Caco-2 (cell line): ENCODE measurements around the gene NDUFA13. TPM values are rescaled to one million over a fixed set of nuclear protein-coding genes. Genes with fewer than 3 reads are reported as not detected.

Experiments
- BruUV-seq: library from RNA; stranded (reverse); fragments of 400-500 nt; replicated peaks from 2 replicates; lab custom pipeline; 2021; lab: Mats Ljungman, UMichigan
- CTCF ChIA-PET: fragments of 300-600 bp; sonication (Branson Sonifier 250); formaldehyde crosslinking; loops from one replicate; lab custom pipeline; 2022; ENCODE audit warnings: antibody characterized with exemption; lab: Charles Lee
- POLR2A ChIA-PET: fragments of 300-600 bp; sonication (Branson Sonifier 250); formaldehyde crosslinking; loops from one replicate; lab custom pipeline; 2022; ENCODE audit warnings: antibody characterized with exemption; lab: Charles Lee
- DNase-seq, 2 experiments: peaks; one replicate each; pipeline versions ENCODE4 v3.0.0 to v3.0.0-alpha.2; 2020 to 2022
- H3K27me3 ChIP-seq: replicated peaks from 2 replicates; pipeline ENCODE4 v1.6.0; 2011; ENCODE audit warnings: low read length; ENCODE audit not compliant: control insufficient read depth, insufficient read depth
- H3K36me3 ChIP-seq: 2 replicates; pipeline ENCODE4 v1.5.1; 2011; ENCODE audit warnings: low read length; ENCODE audit not compliant: control insufficient read depth, insufficient read depth
- H3K4me1 ChIP-seq: fragments of 250-450 bp; sonication (Bioruptor Pico); 2 replicates; pipeline ENCODE4 v1.5.1; 2020; ENCODE audit warnings: mild to moderate bottlenecking
- H3K4me3 ChIP-seq: 2 replicates; pipeline ENCODE4 v1.5.1; 2011; ENCODE audit warnings: low read depth, mild to moderate bottlenecking, control low read depth, low read length
- H3K9me3 ChIP-seq: fragments of 250-450 bp; sonication (Bioruptor Pico); 2 replicates; pipeline ENCODE4 v1.5.1; 2020; ENCODE audit warnings: mild to moderate bottlenecking, moderate library complexity
- H3K27ac Mint-ChIP-seq: one replicate; pipeline ENCODE4 v1.8.0; 2022; ENCODE audit warnings: mixed read lengths; ENCODE audit not compliant: unreplicated experiment
- H3K27me3 Mint-ChIP-seq: one replicate; pipeline ENCODE4 v1.8.0; 2022; ENCODE audit warnings: mixed read lengths; ENCODE audit not compliant: insufficient read depth, unreplicated experiment
- H3K36me3 Mint-ChIP-seq: one replicate; pipeline ENCODE4 v1.8.0; 2022; ENCODE audit warnings: mild to moderate bottlenecking, mixed read lengths; ENCODE audit not compliant: insufficient read depth, unreplicated experiment
- H3K4me1 Mint-ChIP-seq: one replicate; pipeline ENCODE4 v1.8.0; 2022; ENCODE audit warnings: low read depth, mixed read lengths; ENCODE audit not compliant: unreplicated experiment
- H3K4me3 Mint-ChIP-seq: one replicate; pipeline ENCODE4 v1.8.0; 2022; ENCODE audit warnings: mild to moderate bottlenecking, moderate library complexity, mixed read lengths; ENCODE audit not compliant: unreplicated experiment
- H3K9me3 Mint-ChIP-seq: one replicate; pipeline ENCODE4 v1.8.0; 2022; ENCODE audit warnings: mixed read lengths; ENCODE audit not compliant: unreplicated experiment
- intact Hi-C: fragments of 100-400 bp; cut with micrococcal nuclease; formaldehyde crosslinking; loops from one replicate; pipeline ENCODE4 v1.10.0; 2022; ENCODE audit not compliant: unreplicated experiment
- total RNA-seq: library from RNA; stranded (reverse); gene quantifications from 2 replicates; pipeline ENCODE4 v1.2.3, GENCODE V29; 2022
- TF ChIP-seq, protein P1 (sequence below), 2 experiments: fragments of 200-600 bp in 1 of 2; IDR thresholded peaks; 1 replicate in 1 of 2; 2 replicates in 1 of 2; pipeline versions ENCODE4 v1.5.1 to v1.8.0; 2011 to 2022; ENCODE audit warnings: antibody characterized with exemption in 1 of 2, control low read depth in 1 of 2, inconsistent platforms in 1 of 2, low read depth in 1 of 2, low read length in 1 of 2, mild to moderate bottlenecking in 1 of 2, moderate library complexity in 1 of 2; ENCODE audit not compliant: insufficient read depth in 1 of 2, severe bottlenecking in 1 of 2, unreplicated experiment in 1 of 2

The NDUFA13 gene
- total RNA-seq, 1 experiment from 2014 or later: 355 TPM

- Histone ChIP-seq H3K9me3 (no peaks in the 10 kb centered on the region), H3K27me3 (no peaks in the 10 kb centered on the region), H3K4me3 (no peak overlapping the region), H3K36me3 (no peaks in the 10 kb centered on the region), H3K4me1 (no peaks in the 10 kb centered on the region)
- POLR2A ChIA-PET: no interaction called here
- no peak for DNase-seq
- H3K27me3 Mint-ChIP-seq: no peaks in the 10 kb centered on the region
- no peak overlapping the region for H3K27ac Mint-ChIP-seq
- no peaks in the 10 kb centered on the region for H3K9me3 Mint-ChIP-seq
- H3K4me1 Mint-ChIP-seq: no peaks in the 10 kb centered on the region
- no TSS peak for BruUV-seq
- TF ChIP-seq, protein P1, sequence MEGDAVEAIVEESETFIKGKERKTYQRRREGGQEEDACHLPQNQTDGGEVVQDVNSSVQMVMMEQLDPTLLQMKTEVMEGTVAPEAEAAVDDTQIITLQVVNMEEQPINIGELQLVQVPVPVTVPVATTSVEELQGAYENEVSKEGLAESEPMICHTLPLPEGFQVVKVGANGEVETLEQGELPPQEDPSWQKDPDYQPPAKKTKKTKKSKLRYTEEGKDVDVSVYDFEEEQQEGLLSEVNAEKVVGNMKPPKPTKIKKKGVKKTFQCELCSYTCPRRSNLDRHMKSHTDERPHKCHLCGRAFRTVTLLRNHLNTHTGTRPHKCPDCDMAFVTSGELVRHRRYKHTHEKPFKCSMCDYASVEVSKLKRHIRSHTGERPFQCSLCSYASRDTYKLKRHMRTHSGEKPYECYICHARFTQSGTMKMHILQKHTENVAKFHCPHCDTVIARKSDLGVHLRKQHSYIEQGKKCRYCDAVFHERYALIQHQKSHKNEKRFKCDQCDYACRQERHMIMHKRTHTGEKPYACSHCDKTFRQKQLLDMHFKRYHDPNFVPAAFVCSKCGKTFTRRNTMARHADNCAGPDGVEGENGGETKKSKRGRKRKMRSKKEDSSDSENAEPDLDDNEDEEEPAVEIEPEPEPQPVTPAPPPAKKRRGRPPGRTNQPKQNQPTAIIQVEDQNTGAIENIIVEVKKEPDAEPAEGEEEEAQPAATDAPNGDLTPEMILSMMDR (IDR thresholded peaks at IDR 0.05; ENCODE audit: insufficient read depth in 1 of 2, low read depth in 1 of 2, low read length in 1 of 2, severe bottlenecking in 1 of 2, unreplicated experiment in 1 of 2): no peak
- CTCF ChIA-PET: no interaction called here
- no peak overlapping the region for H3K4me3 Mint-ChIP-seq
- H3K36me3 Mint-ChIP-seq: peaks cover 42% of the 10 kb centered on the region
- intact Hi-C loops: no loop called here
These were observed 9.8 kb downstream of the NDUFA13 start for GRCh38 chr19:19525611-19526380.

- Mint-ChIP-seq H3K27me3 (no peaks in the 10 kb centered on the region), H3K27ac (no peak overlapping the region), H3K4me3 (no peak overlapping the region), H3K4me1 (no peaks in the 10 kb centered on the region), H3K36me3 (peaks cover 43% of the 10 kb centered on the region), H3K9me3 (no peaks in the 10 kb centered on the region)
- Histone ChIP-seq H3K36me3 (no peaks in the 10 kb centered on the region), H3K4me1 (no peaks in the 10 kb centered on the region), H3K9me3 (no peaks in the 10 kb centered on the region), H3K4me3 (no peak overlapping the region), H3K27me3 (no peaks in the 10 kb centered on the region)
- TF ChIP-seq, protein P1 (IDR thresholded peaks at IDR 0.05; ENCODE audit: insufficient read depth in 1 of 2, low read depth in 1 of 2, low read length in 1 of 2, severe bottlenecking in 1 of 2, unreplicated experiment in 1 of 2): no peak
- DNase-seq: no peak
- no TSS peak for BruUV-seq
- POLR2A ChIA-PET: no interaction called here
- CTCF ChIA-PET: no interaction called here
- intact Hi-C loops: no loop called here
These were observed 10.8 kb downstream of the NDUFA13 start for GRCh38 chr19:19526581-19527370.

DNA sequence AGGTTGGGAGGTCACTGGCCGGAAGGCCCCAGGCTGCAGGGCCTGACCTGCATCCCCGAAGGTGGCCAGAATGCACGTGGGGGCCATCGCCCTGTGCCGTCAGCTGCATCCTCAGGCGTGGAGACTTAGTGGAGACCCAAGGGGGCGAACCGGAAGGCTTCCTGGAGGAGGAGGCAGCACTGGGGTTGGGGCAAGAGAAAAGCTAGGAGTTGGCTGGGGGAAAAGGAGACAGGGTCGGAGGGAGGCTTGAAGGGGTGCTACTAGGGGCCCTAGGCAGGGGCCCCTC, 11.3 kb downstream of the NDUFA13 start:
- intact Hi-C loops: no loop called here
- no peaks in the 10 kb centered on the region for H3K9me3 Mint-ChIP-seq
- peaks cover 43% of the 10 kb centered on the region for H3K36me3 Mint-ChIP-seq
- Histone ChIP-seq H3K4me1 (no peaks in the 10 kb centered on the region), H3K4me3 (no peak overlapping the region), H3K36me3 (no peaks in the 10 kb centered on the region), H3K27me3 (no peaks in the 10 kb centered on the region), H3K9me3 (no peaks in the 10 kb centered on the region)
- no peak overlapping the region for H3K4me3 Mint-ChIP-seq
- no peaks in the 10 kb centered on the region for H3K4me1 Mint-ChIP-seq
- TF ChIP-seq, protein P1 (IDR thresholded peaks at IDR 0.05; ENCODE audit: insufficient read depth in 1 of 2, low read depth in 1 of 2, low read length in 1 of 2, severe bottlenecking in 1 of 2, unreplicated experiment in 1 of 2): no peak
- no peak overlapping the region for H3K27ac Mint-ChIP-seq
- no peak for DNase-seq
- ChIA-PET POLR2A (no interaction called here), CTCF (no interaction called here)
- BruUV-seq: no TSS peak
- H3K27me3 Mint-ChIP-seq: no peaks in the 10 kb centered on the region
